Suprapubic skin (tissue), 4 donors: Measurements from ENCODE around the gene CCL19. TPM values are rescaled to one million over a fixed set of nuclear protein-coding genes. Genes with fewer than 3 reads are reported as not detected.

Experiments used
- DNase-seq, 2 donors: peaks; one replicate each; pipeline ENCODE4 v3.0.0-alpha.2; 2019; ENCODE audit warnings: low spot score in 2 of 2
- H3K27ac ChIP-seq: fragments of 200-600 bp; sonication (generic); one replicate; pipeline ENCODE4 v1.5.1; 2019
- H3K27me3 ChIP-seq: fragments of 200-600 bp; sonication (generic); one replicate; pipeline ENCODE4 v1.5.1; 2019
- H3K36me3 ChIP-seq: fragments of 200-600 bp; sonication (generic); one replicate; pipeline ENCODE4 v1.5.1; 2019
- H3K4me1 ChIP-seq: fragments of 200-600 bp; sonication (generic); one replicate; pipeline ENCODE4 v1.5.1; 2019
- H3K4me3 ChIP-seq: fragments of 200-600 bp; sonication (generic); one replicate; pipeline ENCODE4 v1.5.1; 2019; ENCODE audit warnings: mild to moderate bottlenecking
- H3K9me3 ChIP-seq: fragments of 200-600 bp; sonication (generic); one replicate; pipeline ENCODE4 v1.5.1; 2019
- EP300 ChIP-seq: sonication (generic); formaldehyde crosslinking; IDR thresholded peaks from one replicate; pipeline ENCODE4 v1.6.1; 2017; ENCODE audit warnings: antibody characterized with exemption
- POLR2A ChIP-seq, 2 donors: fragments of 450-650 bp; IDR thresholded peaks; one replicate each; pipeline ENCODE4 v1.6.1; 2017; ENCODE audit warnings: antibody characterized with exemption in 2 of 2, mild to moderate bottlenecking in 2 of 2, moderate library complexity in 2 of 2
- POLR2AphosphoS5 ChIP-seq, 3 donors: sonication (generic); formaldehyde crosslinking; IDR thresholded peaks; one replicate each; pipeline ENCODE4 v1.6.1; 2017; ENCODE audit warnings: antibody characterized with exemption in 3 of 3
- WGBS: methylation state at CpG from one replicate; pipeline ENCODE4 v1.1.5; 2018; 5-methylcytosine and 5-hydroxymethylcytosine counted together
- total RNA-seq, 4 donors: library from RNA; depleted of rRNA; stranded (reverse); fragments of >200 nt; gene quantifications; one replicate each; pipeline ENCODE4 v1.1.0, GENCODE V29; 2016
- TF ChIP-seq, protein P1 (sequence below), 2 donors: fragments of 200-600 bp in 1 of 2; fragments of 450-650 bp in 1 of 2; sonication (generic) in 1 of 2; IDR thresholded peaks; one replicate each; pipeline ENCODE4 v1.5.1; 2016 to 2019; ENCODE audit warnings: antibody characterized with exemption in 2 of 2, mild to moderate bottlenecking in 1 of 2, moderate library complexity in 1 of 2

Gene CCL19
- total RNA-seq, 4 donors from 2014 or later, result 1.3 to 5.4 (median 3.3) TPM

DNA sequence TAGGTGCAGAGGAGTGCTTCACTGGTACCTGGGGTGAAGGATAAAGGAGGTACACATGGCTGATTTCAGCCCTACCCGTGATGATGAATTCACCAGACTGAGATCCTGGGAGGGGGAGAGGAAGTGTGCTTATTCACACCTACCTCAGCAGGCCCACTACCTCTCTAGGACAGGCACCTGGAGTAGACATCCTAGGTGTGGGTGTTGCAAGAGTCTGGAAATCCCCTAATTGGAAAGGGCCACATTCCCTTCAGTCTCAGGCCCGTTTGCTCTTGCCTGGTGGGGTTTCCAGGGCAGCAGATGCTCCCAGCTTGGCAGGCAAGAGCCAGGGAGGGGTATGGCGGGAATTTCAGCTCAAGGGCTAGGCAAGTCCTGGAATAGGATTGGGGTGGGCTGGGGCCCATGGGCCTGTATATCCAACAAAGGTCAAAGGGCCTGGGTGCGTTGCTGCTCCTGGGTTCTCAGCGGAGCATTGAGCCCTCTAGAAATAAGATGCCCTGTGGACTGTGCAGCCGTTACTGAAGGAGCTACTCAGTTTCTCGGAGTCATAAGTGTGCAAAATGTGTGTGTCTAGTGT is 24.7 kb upstream of the CCL19 start:
- Histone ChIP-seq H3K4me3 (no peak overlapping the region), H3K27ac (no peak overlapping the region)
- TF ChIP-seq POLR2AphosphoS5 (IDR thresholded peaks at IDR 0.05) (no peak), EP300 (no peak), POLR2A (IDR thresholded peaks at IDR 0.05) (no peak)
- TF ChIP-seq, protein P1, sequence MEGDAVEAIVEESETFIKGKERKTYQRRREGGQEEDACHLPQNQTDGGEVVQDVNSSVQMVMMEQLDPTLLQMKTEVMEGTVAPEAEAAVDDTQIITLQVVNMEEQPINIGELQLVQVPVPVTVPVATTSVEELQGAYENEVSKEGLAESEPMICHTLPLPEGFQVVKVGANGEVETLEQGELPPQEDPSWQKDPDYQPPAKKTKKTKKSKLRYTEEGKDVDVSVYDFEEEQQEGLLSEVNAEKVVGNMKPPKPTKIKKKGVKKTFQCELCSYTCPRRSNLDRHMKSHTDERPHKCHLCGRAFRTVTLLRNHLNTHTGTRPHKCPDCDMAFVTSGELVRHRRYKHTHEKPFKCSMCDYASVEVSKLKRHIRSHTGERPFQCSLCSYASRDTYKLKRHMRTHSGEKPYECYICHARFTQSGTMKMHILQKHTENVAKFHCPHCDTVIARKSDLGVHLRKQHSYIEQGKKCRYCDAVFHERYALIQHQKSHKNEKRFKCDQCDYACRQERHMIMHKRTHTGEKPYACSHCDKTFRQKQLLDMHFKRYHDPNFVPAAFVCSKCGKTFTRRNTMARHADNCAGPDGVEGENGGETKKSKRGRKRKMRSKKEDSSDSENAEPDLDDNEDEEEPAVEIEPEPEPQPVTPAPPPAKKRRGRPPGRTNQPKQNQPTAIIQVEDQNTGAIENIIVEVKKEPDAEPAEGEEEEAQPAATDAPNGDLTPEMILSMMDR (IDR thresholded peaks at IDR 0.05), result no peak

DNA sequence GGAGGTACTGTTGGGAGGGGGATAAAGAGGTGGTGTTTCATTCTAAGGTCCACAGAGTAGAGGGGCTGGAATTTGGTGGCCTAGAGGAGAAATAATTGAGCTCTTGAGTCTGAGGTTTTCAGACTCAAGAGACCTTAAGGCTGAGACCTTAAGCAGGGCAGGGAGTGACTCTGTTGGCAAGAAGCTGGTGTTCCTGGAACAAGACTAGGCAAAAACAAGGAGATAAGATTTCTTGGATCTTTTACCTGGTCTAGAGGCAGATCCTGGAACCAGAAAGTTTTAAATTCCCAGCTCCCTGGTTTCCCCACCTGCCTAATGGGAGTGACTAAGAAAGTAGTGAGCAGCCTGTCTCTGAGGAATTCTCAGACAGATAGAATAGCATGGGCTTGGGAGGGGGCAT is 22.9 kb upstream of the CCL19 start:
- H3K27ac ChIP-seq, result no peak overlapping the region
- H3K4me3 ChIP-seq, result no peak overlapping the region
- H3K4me1 ChIP-seq, result peaks cover 25% of the 10 kb centered on the region
- H3K27me3 ChIP-seq, result no peaks in the 10 kb centered on the region
- no peaks in the 10 kb centered on the region for H3K9me3 ChIP-seq
- DNase-seq, result no peak
- TF ChIP-seq EP300 (no peak), POLR2A (IDR thresholded peaks at IDR 0.05) (no peak), POLR2AphosphoS5 (IDR thresholded peaks at IDR 0.05) (no peak)
- TF ChIP-seq, protein P1 (IDR thresholded peaks at IDR 0.05), result no peak
- H3K36me3 ChIP-seq, result no peaks in the 10 kb centered on the region

More for the DNA sequence above, 24.7 kb upstream of the CCL19 start:
- DNase-seq, result no peak
- Histone ChIP-seq H3K4me1 (peaks cover 25% of the 10 kb centered on the region), H3K36me3 (no peaks in the 10 kb centered on the region), H3K9me3 (no peaks in the 10 kb centered on the region), H3K27me3 (no peaks in the 10 kb centered on the region)
- 64% methylated on average over 7 of the region's 7 CpGs for WGBS

DNA sequence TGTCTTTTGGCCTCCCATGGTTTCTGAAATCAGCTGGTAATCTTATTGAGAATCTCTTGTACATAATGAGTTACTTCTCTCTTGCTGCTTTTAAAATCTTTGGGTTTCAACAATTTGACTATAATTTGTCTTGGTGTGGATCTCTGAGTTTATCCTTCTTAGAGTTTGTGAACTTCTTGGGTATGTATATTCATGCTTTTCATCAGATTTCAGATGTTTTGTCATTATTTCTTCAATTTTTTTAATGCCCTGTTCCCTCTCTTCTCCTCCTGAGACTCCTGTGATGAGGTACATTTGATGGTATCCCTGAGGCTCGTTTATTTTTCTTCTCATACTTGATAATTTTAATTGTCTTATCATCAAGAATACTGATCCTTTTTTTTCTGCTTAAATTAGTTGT is 21.1 kb upstream of the CCL19 start:
- Histone ChIP-seq H3K36me3 (no peaks in the 10 kb centered on the region), H3K9me3 (no peaks in the 10 kb centered on the region), H3K4me1 (peaks cover 17% of the 10 kb centered on the region), H3K27ac (no peak overlapping the region), H3K4me3 (no peak overlapping the region), H3K27me3 (no peaks in the 10 kb centered on the region)
- TF ChIP-seq, protein P1 (IDR thresholded peaks at IDR 0.05), result no peak
- TF ChIP-seq EP300, result no peak
- TF ChIP-seq POLR2AphosphoS5 (IDR thresholded peaks at IDR 0.05), result no peak
- TF ChIP-seq POLR2A (IDR thresholded peaks at IDR 0.05), result no peak
- 76% methylated on average over 1 of the region's 1 CpG for WGBS
- no peak for DNase-seq

DNA sequence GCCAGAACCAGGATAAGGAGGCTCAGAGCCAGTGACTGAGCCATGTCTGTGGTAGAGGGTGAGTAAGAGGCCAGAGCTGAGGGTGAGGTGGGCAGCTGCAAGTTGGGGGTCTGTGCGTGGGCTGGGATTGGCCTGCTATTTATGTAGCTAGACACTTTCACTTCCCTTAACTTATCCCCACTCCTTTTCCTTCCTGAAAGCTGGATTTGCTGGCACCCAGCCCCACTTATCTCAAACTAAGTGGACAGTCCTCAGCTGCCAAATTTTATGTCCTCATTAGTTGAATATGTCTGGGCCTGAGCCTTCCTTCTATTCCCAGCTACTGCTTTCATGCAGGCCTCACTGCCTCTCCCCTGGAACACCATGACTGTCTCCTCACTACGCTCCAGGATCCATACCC is 18.9 kb upstream of the CCL19 start, which contains the start of gene CCL21:
Gene CCL21 (minus strand): TSS at position 114 of the 400 bp plus-strand sequence. CDS start 70 bp downstream, at position 44.
- Histone ChIP-seq H3K36me3 (no peaks in the 10 kb centered on the region), H3K4me3 (no peak within 1 kb of the TSS), H3K4me1 (peaks cover 9% of the 10 kb centered on the region), H3K9me3 (no peaks in the 10 kb centered on the region), H3K27me3 (no peaks in the 10 kb centered on the region), H3K27ac (no peak within 1 kb of the TSS)
- DNase-seq, result no peak
- no peak for TF ChIP-seq POLR2A (IDR thresholded peaks at IDR 0.05)
- no peak for TF ChIP-seq POLR2AphosphoS5 (IDR thresholded peaks at IDR 0.05)
- TF ChIP-seq, protein P1 (IDR thresholded peaks at IDR 0.05), result no peak
- TF ChIP-seq EP300, result no peak
- 69% methylated on average over 2 of the region's 2 CpGs for WGBS

DNA sequence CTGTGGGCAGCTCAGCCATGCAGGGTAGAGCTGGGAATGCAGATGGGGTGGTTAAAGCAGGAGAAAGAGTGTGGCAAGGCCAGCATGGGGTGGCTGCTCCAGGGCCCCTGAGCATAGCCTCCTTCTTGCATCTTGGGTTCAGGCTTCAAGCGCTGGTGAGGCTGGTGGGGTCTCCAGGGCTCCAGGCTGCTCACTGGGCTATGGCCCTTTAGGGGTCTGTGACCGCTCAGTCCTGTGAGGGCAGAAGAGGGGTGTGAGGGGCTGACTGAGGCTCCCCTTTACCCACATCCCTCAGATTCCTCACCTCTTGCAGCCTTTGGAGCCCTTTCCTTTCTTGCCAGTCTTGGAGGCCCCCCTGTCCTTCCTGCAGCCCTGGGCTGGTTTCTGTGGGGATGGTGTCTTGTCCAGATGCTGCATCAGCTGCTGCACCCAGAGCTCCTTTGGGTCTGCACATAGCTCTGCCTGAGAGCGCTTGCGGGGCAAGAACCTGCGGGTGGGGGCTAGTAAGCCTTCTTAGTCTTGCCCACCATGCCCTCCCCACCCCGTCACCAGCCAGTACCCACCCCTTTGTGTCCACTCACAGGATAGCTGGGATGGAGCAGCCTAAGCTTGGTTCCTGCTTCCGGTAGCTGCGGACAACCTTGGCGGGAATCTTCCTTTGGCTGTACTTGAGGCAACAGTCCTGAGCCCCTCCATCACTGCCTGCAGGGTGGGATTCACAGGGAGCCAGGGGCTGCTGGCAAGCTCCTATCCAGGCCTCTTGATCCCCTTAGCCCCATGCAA is 18.3 kb upstream of the CCL19 start:
- no peak for TF ChIP-seq POLR2AphosphoS5 (IDR thresholded peaks at IDR 0.05)
- no peak for TF ChIP-seq EP300
- Histone ChIP-seq H3K27ac (no peak overlapping the region), H3K27me3 (no peaks in the 10 kb centered on the region), H3K9me3 (no peaks in the 10 kb centered on the region), H3K36me3 (no peaks in the 10 kb centered on the region), H3K4me1 (peaks cover 5% of the 10 kb centered on the region), H3K4me3 (no peak overlapping the region)
- DNase-seq, result no peak
- WGBS, result 95% methylated on average over 8 of the region's 9 CpGs
